ENCODE results near the gene TUBB4B. TPM values are rescaled to one million over a fixed set of nuclear protein-coding genes. Genes with fewer than 3 reads are reported as not detected.

The TUBB4B gene
- total and polyA plus RNA-seq, 2 experiments from 2014 or later, result 334 to 389 TPM

GRCh38 chr9:137269231-137269772, 28.2 kb downstream of the TUBB4B start:
- Histone ChIP-seq H3K27ac (ENCODE audit: low read depth) (no peak overlapping the region), H3K4me2 (no peak overlapping the region), H3K4me1 (ENCODE audit: insufficient read depth) (no peaks in the 10 kb centered on the region), H3K4me3 (no peak overlapping the region), H3F3A (replicated peaks; ENCODE audit: low read depth) (no peaks in the 10 kb centered on the region), H2AFZ (no peak overlapping the region), H3K36me3 (ENCODE audit: insufficient read depth) (peaks cover 10% of the 10 kb centered on the region; the same call in 1 of the 2 replicates), H3K9me2 (ENCODE audit: insufficient read depth) (no peaks in the 10 kb centered on the region), H4K20me1 (replicated peaks; ENCODE audit: insufficient read depth) (0 out of 2 replicates have a peak, but pooled peaks cover 9% of the 10 kb centered on the region), H3K27me3 (ENCODE audit: insufficient read depth) (no peaks in the 10 kb centered on the region), H3K79me2 (replicated peaks; ENCODE audit: insufficient read depth) (no peaks in the 10 kb centered on the region)
- Mint-ChIP-seq H3K27ac (peak overlapping the region; percentile 59; the same call in 1 of the 2 replicates), H3K27me3 (ENCODE audit: insufficient read depth, low read depth, poor library complexity) (peaks cover 16% of the 10 kb centered on the region), H3K4me1 (peaks cover 12% of the 10 kb centered on the region), H3K9me3 (no peaks in the 10 kb centered on the region), H3K36me3 (ENCODE audit: low read depth) (peaks cover 32% of the 10 kb centered on the region), H3K4me3 (no peak overlapping the region)
- ATAC-seq (no peak), DNase-seq (ENCODE audit: low spot score) (no peak)
- TF ChIP-seq NANOG (IDR thresholded peaks at IDR 0.05; ENCODE audit: borderline replicate concordance), result no peak
- TF ChIP-seq, protein P1, sequence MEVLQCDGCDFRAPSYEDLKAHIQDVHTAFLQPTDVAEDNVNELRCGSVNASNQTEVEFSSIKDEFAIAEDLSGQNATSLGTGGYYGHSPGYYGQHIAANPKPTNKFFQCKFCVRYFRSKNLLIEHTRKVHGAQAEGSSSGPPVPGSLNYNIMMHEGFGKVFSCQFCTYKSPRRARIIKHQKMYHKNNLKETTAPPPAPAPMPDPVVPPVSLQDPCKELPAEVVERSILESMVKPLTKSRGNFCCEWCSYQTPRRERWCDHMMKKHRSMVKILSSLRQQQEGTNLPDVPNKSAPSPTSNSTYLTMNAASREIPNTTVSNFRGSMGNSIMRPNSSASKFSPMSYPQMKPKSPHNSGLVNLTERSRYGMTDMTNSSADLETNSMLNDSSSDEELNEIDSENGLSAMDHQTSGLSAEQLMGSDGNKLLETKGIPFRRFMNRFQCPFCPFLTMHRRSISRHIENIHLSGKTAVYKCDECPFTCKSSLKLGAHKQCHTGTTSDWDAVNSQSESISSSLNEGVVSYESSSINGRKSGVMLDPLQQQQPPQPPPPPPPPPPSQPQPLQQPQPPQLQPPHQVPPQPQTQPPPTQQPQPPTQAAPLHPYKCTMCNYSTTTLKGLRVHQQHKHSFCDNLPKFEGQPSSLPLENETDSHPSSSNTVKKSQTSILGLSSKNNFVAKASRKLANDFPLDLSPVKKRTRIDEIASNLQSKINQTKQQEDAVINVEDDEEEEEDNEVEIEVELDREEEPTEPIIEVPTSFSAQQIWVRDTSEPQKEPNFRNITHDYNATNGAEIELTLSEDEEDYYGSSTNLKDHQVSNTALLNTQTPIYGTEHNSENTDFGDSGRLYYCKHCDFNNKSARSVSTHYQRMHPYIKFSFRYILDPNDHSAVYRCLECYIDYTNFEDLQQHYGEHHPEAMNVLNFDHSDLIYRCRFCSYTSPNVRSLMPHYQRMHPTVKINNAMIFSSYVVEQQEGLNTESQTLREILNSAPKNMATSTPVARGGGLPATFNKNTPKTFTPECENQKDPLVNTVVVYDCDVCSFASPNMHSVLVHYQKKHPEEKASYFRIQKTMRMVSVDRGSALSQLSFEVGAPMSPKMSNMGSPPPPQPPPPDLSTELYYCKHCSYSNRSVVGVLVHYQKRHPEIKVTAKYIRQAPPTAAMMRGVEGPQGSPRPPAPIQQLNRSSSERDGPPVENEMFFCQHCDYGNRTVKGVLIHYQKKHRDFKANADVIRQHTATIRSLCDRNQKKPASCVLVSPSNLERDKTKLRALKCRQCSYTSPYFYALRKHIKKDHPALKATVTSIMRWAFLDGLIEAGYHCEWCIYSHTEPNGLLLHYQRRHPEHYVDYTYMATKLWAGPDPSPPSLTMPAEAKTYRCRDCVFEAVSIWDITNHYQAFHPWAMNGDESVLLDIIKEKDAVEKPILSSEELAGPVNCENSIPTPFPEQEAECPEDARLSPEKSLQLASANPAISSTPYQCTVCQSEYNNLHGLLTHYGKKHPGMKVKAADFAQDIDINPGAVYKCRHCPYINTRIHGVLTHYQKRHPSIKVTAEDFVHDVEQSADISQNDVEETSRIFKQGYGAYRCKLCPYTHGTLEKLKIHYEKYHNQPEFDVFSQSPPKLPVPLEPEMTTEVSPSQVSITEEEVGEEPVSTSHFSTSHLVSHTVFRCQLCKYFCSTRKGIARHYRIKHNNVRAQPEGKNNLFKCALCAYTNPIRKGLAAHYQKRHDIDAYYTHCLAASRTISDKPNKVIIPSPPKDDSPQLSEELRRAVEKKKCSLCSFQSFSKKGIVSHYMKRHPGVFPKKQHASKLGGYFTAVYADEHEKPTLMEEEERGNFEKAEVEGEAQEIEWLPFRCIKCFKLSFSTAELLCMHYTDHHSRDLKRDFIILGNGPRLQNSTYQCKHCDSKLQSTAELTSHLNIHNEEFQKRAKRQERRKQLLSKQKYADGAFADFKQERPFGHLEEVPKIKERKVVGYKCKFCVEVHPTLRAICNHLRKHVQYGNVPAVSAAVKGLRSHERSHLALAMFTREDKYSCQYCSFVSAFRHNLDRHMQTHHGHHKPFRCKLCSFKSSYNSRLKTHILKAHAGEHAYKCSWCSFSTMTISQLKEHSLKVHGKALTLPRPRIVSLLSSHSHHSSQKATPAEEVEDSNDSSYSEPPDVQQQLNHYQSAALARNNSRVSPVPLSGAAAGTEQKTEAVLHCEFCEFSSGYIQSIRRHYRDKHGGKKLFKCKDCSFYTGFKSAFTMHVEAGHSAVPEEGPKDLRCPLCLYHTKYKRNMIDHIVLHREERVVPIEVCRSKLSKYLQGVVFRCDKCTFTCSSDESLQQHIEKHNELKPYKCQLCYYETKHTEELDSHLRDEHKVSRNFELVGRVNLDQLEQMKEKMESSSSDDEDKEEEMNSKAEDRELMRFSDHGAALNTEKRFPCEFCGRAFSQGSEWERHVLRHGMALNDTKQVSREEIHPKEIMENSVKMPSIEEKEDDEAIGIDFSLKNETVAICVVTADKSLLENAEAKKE (CRISPR knock-in tag; IDR thresholded peaks at IDR 0.05), result no peak
- TF ChIP-seq, protein P2, sequence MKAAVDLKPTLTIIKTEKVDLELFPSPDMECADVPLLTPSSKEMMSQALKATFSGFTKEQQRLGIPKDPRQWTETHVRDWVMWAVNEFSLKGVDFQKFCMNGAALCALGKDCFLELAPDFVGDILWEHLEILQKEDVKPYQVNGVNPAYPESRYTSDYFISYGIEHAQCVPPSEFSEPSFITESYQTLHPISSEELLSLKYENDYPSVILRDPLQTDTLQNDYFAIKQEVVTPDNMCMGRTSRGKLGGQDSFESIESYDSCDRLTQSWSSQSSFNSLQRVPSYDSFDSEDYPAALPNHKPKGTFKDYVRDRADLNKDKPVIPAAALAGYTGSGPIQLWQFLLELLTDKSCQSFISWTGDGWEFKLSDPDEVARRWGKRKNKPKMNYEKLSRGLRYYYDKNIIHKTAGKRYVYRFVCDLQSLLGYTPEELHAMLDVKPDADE (IDR thresholded peaks at IDR 0.05), result no peak
- TF ChIP-seq CREB1 (CRISPR knock-in tag; IDR thresholded peaks at IDR 0.05; ENCODE audit: low read depth), result no peak
- no peak for TF ChIP-seq POLR2AphosphoS5 (IDR thresholded peaks at IDR 0.05; ENCODE audit: low read depth)
- no peak for TF ChIP-seq STAT1 (IDR thresholded peaks at IDR 0.05; ENCODE audit: unreplicated experiment)
- TF ChIP-seq JUNB (IDR thresholded peaks at IDR 0.05; ENCODE audit: unreplicated experiment), result no peak
- no peak for TF ChIP-seq REST (IDR thresholded peaks at IDR 0.05; ENCODE audit: unreplicated experiment)
- no peak for TF ChIP-seq EZH2 (IDR thresholded peaks at IDR 0.05; ENCODE audit: low read depth, unreplicated experiment)
- TF ChIP-seq ZNF114 (CRISPR knock-in tag; IDR thresholded peaks at IDR 0.05), result no peak
- TF ChIP-seq CTCF (conservative IDR thresholded peaks at IDR 0.05; ENCODE audit: low read depth in 2 of 2), result no peak
- TF ChIP-seq EZH2phosphoT487 (IDR thresholded peaks at IDR 0.05; ENCODE audit: unreplicated experiment), result no peak
- TF ChIP-seq ZNF331 (CRISPR knock-in tag; IDR thresholded peaks at IDR 0.05; ENCODE audit: low read depth), result no peak

All from GM23338 (cell line).